Astrocyte (in vitro differentiated cells and primary cell): ENCODE measurements around the gene LATS2. TPM values are rescaled to one million over a fixed set of nuclear protein-coding genes. Genes with fewer than 3 reads are reported as not detected.
A peak's percentile ranks its signal among the peaks of the same experiment; 100 is the strongest.

Experiments
- DNase-seq: peaks from one replicate; pipeline ENCODE4 v3.0.0-alpha.2; 2010; ENCODE audit warnings: low read depth
- FAIRE-seq: peaks from 2 replicates; lab custom pipeline; 2011; peaks lifted over from hg19 to GRCh38; lab: Jason Lieb, UNC
- H2AFZ ChIP-seq: 2 replicates; pipeline ENCODE4 v1.6.0; 2012; ENCODE audit warnings: low read depth, low read length, inconsistent platforms
- H3K27ac ChIP-seq: 2 replicates; pipeline ENCODE4 v1.5.1; 2011; ENCODE audit warnings: low read depth, low read length, inconsistent platforms
- H3K27me3 ChIP-seq: 2 replicates; pipeline ENCODE4 v1.6.0; 2011; ENCODE audit warnings: low read length, inconsistent platforms; ENCODE audit not compliant: insufficient read depth
- H3K36me3 ChIP-seq: 2 replicates; pipeline ENCODE4 v1.5.1; 2011; ENCODE audit warnings: low read length, inconsistent platforms; ENCODE audit not compliant: insufficient read depth
- H3K4me1 ChIP-seq: 2 replicates; pipeline ENCODE4 v1.5.1; 2011; ENCODE audit warnings: low read length, inconsistent platforms; ENCODE audit not compliant: insufficient read depth
- H3K4me2 ChIP-seq: 2 replicates; pipeline ENCODE4 v1.6.0; 2012; ENCODE audit warnings: low read length, inconsistent platforms
- H3K4me3 ChIP-seq: 2 replicates; pipeline ENCODE4 v1.5.1; 2011; ENCODE audit warnings: low read depth, mild to moderate bottlenecking, low read length, inconsistent platforms; ENCODE audit not compliant: insufficient read depth
- H3K79me2 ChIP-seq: 2 replicates; pipeline ENCODE4 v1.6.0; 2012; ENCODE audit warnings: mild to moderate bottlenecking, low read length, inconsistent platforms; ENCODE audit not compliant: insufficient read depth
- H3K9ac ChIP-seq: 2 replicates; pipeline ENCODE4 v1.6.0; 2012; ENCODE audit warnings: mild to moderate bottlenecking, low read length, inconsistent platforms
- H3K9me3 ChIP-seq: 2 replicates; pipeline ENCODE4 v1.5.1; 2012; ENCODE audit warnings: low read depth, mild to moderate bottlenecking, low read length, inconsistent platforms; ENCODE audit not compliant: insufficient read depth
- H4K20me1 ChIP-seq: 2 replicates; pipeline ENCODE4 v1.6.0; 2012; ENCODE audit warnings: low read length, inconsistent platforms; ENCODE audit not compliant: insufficient read depth
- H3K27ac Mint-ChIP-seq: one replicate; pipeline ENCODE4 v1.8.0; 2021; ENCODE audit warnings: mild to moderate bottlenecking, mixed read lengths; ENCODE audit not compliant: unreplicated experiment
- H3K27me3 Mint-ChIP-seq: one replicate; pipeline ENCODE4 v1.8.0; 2021; ENCODE audit warnings: low read depth, mixed read lengths; ENCODE audit not compliant: unreplicated experiment
- H3K36me3 Mint-ChIP-seq: one replicate; pipeline ENCODE4 v1.8.0; 2021; ENCODE audit warnings: low read depth, mixed read lengths; ENCODE audit not compliant: unreplicated experiment
- H3K4me1 Mint-ChIP-seq: one replicate; pipeline ENCODE4 v1.8.0; 2021; ENCODE audit warnings: low read depth, mixed read lengths; ENCODE audit not compliant: unreplicated experiment
- H3K4me3 Mint-ChIP-seq: one replicate; pipeline ENCODE4 v1.8.0; 2021; ENCODE audit warnings: mild to moderate bottlenecking, moderate library complexity, mixed read lengths; ENCODE audit not compliant: unreplicated experiment
- H3K9me3 Mint-ChIP-seq: one replicate; pipeline ENCODE4 v1.8.0; 2021; ENCODE audit warnings: mild to moderate bottlenecking, mixed read lengths; ENCODE audit not compliant: unreplicated experiment
- CTCF ChIP-seq: IDR thresholded peaks from 2 replicates; pipeline ENCODE4 v1.5.1; 2011; ENCODE audit warnings: low read depth, mild to moderate bottlenecking, inconsistent platforms, low read length, moderate library complexity; ENCODE audit not compliant: insufficient read depth
- EZH2 ChIP-seq: IDR thresholded peaks from 2 replicates; pipeline ENCODE4 v1.6.1; 2012; ENCODE audit warnings: mild to moderate bottlenecking, low read length, inconsistent platforms; ENCODE audit not compliant: insufficient read depth
- total RNA-seq: library from RNA; stranded (reverse); gene quantifications from 2 replicates; pipeline ENCODE4 v1.2.1, GENCODE V29; 2021

The LATS2 gene
- total RNA-seq, 1 donor from 2014 or later, result 46.7 TPM

- Histone ChIP-seq H3K4me3 (peak overlapping the region; percentile 57), H3K27me3 (no peaks in the 10 kb centered on the region), H3K4me1 (peaks cover 19% of the 10 kb centered on the region), H3K9ac (peak overlapping the region; percentile 68), H3K36me3 (no peaks in the 10 kb centered on the region), H3K4me2 (peak overlapping the region; percentile 79), H4K20me1 (no peaks in the 10 kb centered on the region), H3K27ac (peak overlapping the region; percentile 71), H3K79me2 (no peaks in the 10 kb centered on the region), H3K9me3 (no peaks in the 10 kb centered on the region), H2AFZ (peak overlapping the region; percentile 33)
- H3K9me3 Mint-ChIP-seq, result no peaks in the 10 kb centered on the region
- TF ChIP-seq CTCF (no peak), EZH2 (no peak)
- H3K27me3 Mint-ChIP-seq, result no peaks in the 10 kb centered on the region
- peak overlapping the region; percentile 50 for H3K4me3 Mint-ChIP-seq
- peak; percentile 13 for FAIRE-seq
- H3K36me3 Mint-ChIP-seq, result no peaks in the 10 kb centered on the region
- peaks cover 26% of the 10 kb centered on the region for H3K4me1 Mint-ChIP-seq
- DNase-seq, result no peak
- peak overlapping the region; percentile 91 for H3K27ac Mint-ChIP-seq
Observed at GRCh38 chr13:21080593-21080891, 19.2 kb upstream of the LATS2 start.

GRCh38 chr13:21079761-21080592 is 18.6 kb upstream of the LATS2 start:
- Mint-ChIP-seq H3K36me3 (no peaks in the 10 kb centered on the region), H3K4me1 (peaks cover 26% of the 10 kb centered on the region), H3K9me3 (no peaks in the 10 kb centered on the region), H3K27ac (peak overlapping the region; percentile 91), H3K27me3 (no peaks in the 10 kb centered on the region), H3K4me3 (peak overlapping the region; percentile 50)
- FAIRE-seq (peak; percentile 99), DNase-seq (peak; percentile 95)
- Histone ChIP-seq H3K9me3 (no peaks in the 10 kb centered on the region), H3K9ac (peak overlapping the region; percentile 68), H3K79me2 (no peaks in the 10 kb centered on the region), H3K36me3 (no peaks in the 10 kb centered on the region), H3K27ac (peak overlapping the region; percentile 71), H3K4me1 (peaks cover 24% of the 10 kb centered on the region), H3K4me2 (peak overlapping the region; percentile 79), H2AFZ (peak overlapping the region; percentile 33), H4K20me1 (no peaks in the 10 kb centered on the region), H3K4me3 (peak overlapping the region; percentile 57), H3K27me3 (no peaks in the 10 kb centered on the region)
- TF ChIP-seq EZH2, result no peak
- no peak for TF ChIP-seq CTCF

DNA sequence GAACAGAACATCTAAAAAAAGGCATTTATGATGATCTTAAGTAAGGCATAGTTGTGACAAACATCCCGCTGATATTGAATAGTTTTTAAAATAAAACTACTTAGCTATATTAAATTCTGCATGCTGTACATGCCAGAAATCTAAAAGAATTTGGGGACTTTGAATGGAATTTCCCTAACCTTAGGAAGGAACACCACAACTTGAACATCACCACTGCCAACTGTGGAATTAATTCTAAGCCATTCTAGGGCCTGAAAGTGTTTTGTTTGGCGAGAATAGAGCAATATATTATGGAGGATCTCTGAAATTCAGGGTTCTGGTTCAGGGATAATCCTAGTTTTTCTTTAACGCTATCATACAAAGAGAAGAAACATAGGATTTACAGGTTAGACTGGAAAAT is 17.8 kb upstream of the LATS2 start:
- Histone ChIP-seq H3K36me3 (no peaks in the 10 kb centered on the region), H3K79me2 (no peaks in the 10 kb centered on the region), H3K9me3 (no peaks in the 10 kb centered on the region), H3K27ac (peak overlapping the region; percentile 71), H2AFZ (no peak overlapping the region), H3K9ac (peak overlapping the region; percentile 68), H3K4me1 (peaks cover 25% of the 10 kb centered on the region), H3K4me2 (peak overlapping the region; percentile 79), H4K20me1 (no peaks in the 10 kb centered on the region), H3K4me3 (no peak overlapping the region), H3K27me3 (no peaks in the 10 kb centered on the region)
- FAIRE-seq (no peak), DNase-seq (peak; percentile 50)
- TF ChIP-seq EZH2 (no peak), CTCF (no peak)
- peaks cover 2% of the 10 kb centered on the region for H3K27me3 Mint-ChIP-seq
- H3K4me1 Mint-ChIP-seq, result peaks cover 28% of the 10 kb centered on the region
- no peaks in the 10 kb centered on the region for H3K36me3 Mint-ChIP-seq
- no peak overlapping the region for H3K4me3 Mint-ChIP-seq
- H3K27ac Mint-ChIP-seq, result peak overlapping the region; percentile 91
- H3K9me3 Mint-ChIP-seq, result no peaks in the 10 kb centered on the region
